Activated B cell treated with CpG ODN at 0.5 μM for 24 hours (primary cell): ENCODE results near the gene ADIPOQ. TPM values are rescaled to one million over a fixed set of nuclear protein-coding genes. Genes with fewer than 3 reads are reported as not detected.

Experiments
- ATAC-seq: fragments of 200-7000 bp; cut with Tn5 transposase; one replicate; pipeline ENCODE4 v1.10.0; 2021; ENCODE audit warnings: low read depth, mild to moderate bottlenecking, moderate library complexity
- CTCF ChIA-PET: fragments of 350-600 bp; sonication (Branson Sonifier 250); formaldehyde crosslinking; loops from one replicate; lab custom pipeline; 2021; ENCODE audit warnings: antibody characterized with exemption; lab: Charles Lee
- POLR2A ChIA-PET: fragments of 350-600 bp; sonication (Branson Sonifier 250); formaldehyde crosslinking; loops from one replicate; lab custom pipeline; 2021; ENCODE audit warnings: antibody characterized with exemption; lab: Charles Lee
- DNase-seq: peaks from one replicate; pipeline ENCODE4 v3.0.0; 2022
- H3K27ac Mint-ChIP-seq: one replicate; pipeline ENCODE4 v1.8.0; 2020; ENCODE audit warnings: mixed read lengths
- H3K27me3 Mint-ChIP-seq: one replicate; pipeline ENCODE4 v1.8.0; 2021; ENCODE audit warnings: mixed read lengths
- H3K36me3 Mint-ChIP-seq: one replicate; pipeline ENCODE4 v1.8.0; 2021; ENCODE audit warnings: low read depth, mixed read lengths
- H3K4me1 Mint-ChIP-seq: one replicate; pipeline ENCODE4 v1.8.0; 2021; ENCODE audit warnings: mixed read lengths
- H3K4me3 Mint-ChIP-seq: one replicate; pipeline ENCODE4 v1.8.0; 2020; ENCODE audit warnings: mild to moderate bottlenecking, mixed read lengths
- H3K9me3 Mint-ChIP-seq: one replicate; pipeline ENCODE4 v1.8.0; 2020; ENCODE audit warnings: mixed read lengths
- CTCF ChIP-seq: fragments of 200-600 bp; IDR thresholded peaks from one replicate; pipeline ENCODE4 v1.8.0; 2022; ENCODE audit warnings: antibody characterized with exemption, mild to moderate bottlenecking
- intact Hi-C: fragments of 100-400 bp; cut with micrococcal nuclease; formaldehyde crosslinking; loops from one replicate; pipeline ENCODE4 v1.15.1; 2024
- total RNA-seq: library from RNA; stranded (reverse); gene quantifications from 2 replicates; pipeline ENCODE4 v1.2.3, GENCODE V29; 2022

Gene ADIPOQ
- total RNA-seq, 1 donor from 2014 or later = not detected

- Mint-ChIP-seq H3K27ac (no peak overlapping the region), H3K36me3 (no peaks in the 10 kb centered on the region), H3K4me1 (peaks cover 22% of the 10 kb centered on the region), H3K4me3 (peak overlapping the region; percentile 71), H3K9me3 (no peaks in the 10 kb centered on the region), H3K27me3 (peaks cover 40% of the 10 kb centered on the region)
- TF ChIP-seq CTCF = no peak
- ChIA-PET POLR2A (interaction anchor here (0.6 to 5.2 kb wide), 11 partner anchors 19 to 889 kb away, joined by 3 to 55 read pairs (median 5); partner anchors contain the start of genes DNAJB11, EIF4A2, RFC4 and TRA2B), CTCF (interaction anchor here (1.6 to 11.1 kb wide), 4 partner anchors 23 to 286 kb away, joined by 4 to 187 read pairs (median 8); partner anchors contain the start of gene AHSG)
- intact Hi-C loops = loop anchor here (2.0 to 10.0 kb wide), 4 partner anchors 44 to 719 kb away; partner anchors contain the start of genes EIF4A2, ETV5 and TBCCD1
- peak; percentile 24 for DNase-seq
- ATAC-seq = no peak
Observed at GRCh38 chr3:186826410-186826975, 16.0 kb upstream of the ADIPOQ start.

- H3K9me3 Mint-ChIP-seq = no peaks in the 10 kb centered on the region
- no peaks in the 10 kb centered on the region for H3K36me3 Mint-ChIP-seq
- CTCF ChIA-PET = interaction anchor here (0.8 to 11.1 kb wide), 8 partner anchors 8 to 312 kb away, joined by 3 to 187 read pairs (median 4); partner anchors contain the start of genes AHSG and RPL39L
- intact Hi-C loops = loop anchor here (1.0 to 10.0 kb wide), 6 partner anchors 21 to 720 kb away; partner anchors contain the start of genes EIF4A2, ETV5, RFC4 and TBCCD1
- DNase-seq (peak; percentile 85), ATAC-seq (peak; percentile 94)
- POLR2A ChIA-PET = interaction anchor here (0.5 to 5.2 kb wide), 14 partner anchors 20 to 257 kb away, joined by 3 to 55 read pairs (median 4); partner anchors contain the start of genes DNAJB11, EIF4A2 and RFC4
- TF ChIP-seq CTCF = no peak
- peak overlapping the region; percentile 71 for H3K4me3 Mint-ChIP-seq
- H3K27me3 Mint-ChIP-seq = peaks cover 47% of the 10 kb centered on the region
- no peak overlapping the region for H3K27ac Mint-ChIP-seq
- H3K4me1 Mint-ChIP-seq = peaks cover 22% of the 10 kb centered on the region
Observed at GRCh38 chr3:186826976-186827857, 15.3 kb upstream of the ADIPOQ start.

GRCh38 chr3:186828340-186828739 is 14.2 kb upstream of the ADIPOQ start:
- Mint-ChIP-seq H3K4me1 (peaks cover 22% of the 10 kb centered on the region), H3K27ac (no peak overlapping the region), H3K36me3 (no peaks in the 10 kb centered on the region), H3K4me3 (no peak overlapping the region), H3K9me3 (no peaks in the 10 kb centered on the region), H3K27me3 (peaks cover 52% of the 10 kb centered on the region)
- no peak for DNase-seq
- intact Hi-C loops = loop anchor here (5.0 to 10.0 kb wide), 3 partner anchors 261 to 721 kb away; partner anchors contain the start of genes ETV5 and TBCCD1
- POLR2A ChIA-PET = interaction anchor here (0.6 to 5.2 kb wide), 3 partner anchors 45 to 257 kb away, joined by 3 to 55 read pairs (median 4); partner anchors contain the start of gene EIF4A2
- TF ChIP-seq CTCF = no peak
- CTCF ChIA-PET = interaction anchor here (0.7 to 11.1 kb wide), 5 partner anchors 21 to 336 kb away, joined by 3 to 187 read pairs (median 3); partner anchors contain the start of genes AHSG and RPL39L
- ATAC-seq = no peak

GRCh38 chr3:186831798-186832197 is 10.7 kb upstream of the ADIPOQ start:
- peaks cover 1% of the 10 kb centered on the region for H3K4me1 Mint-ChIP-seq
- no peak overlapping the region for H3K4me3 Mint-ChIP-seq
- H3K36me3 Mint-ChIP-seq = no peaks in the 10 kb centered on the region
- H3K27ac Mint-ChIP-seq = no peak overlapping the region
- no peaks in the 10 kb centered on the region for H3K9me3 Mint-ChIP-seq
- ChIA-PET POLR2A (no interaction called here), CTCF (no interaction called here)
- ATAC-seq = no peak
- H3K27me3 Mint-ChIP-seq = peaks cover 36% of the 10 kb centered on the region
- no peak for DNase-seq
- intact Hi-C loops = no loop called here
- TF ChIP-seq CTCF = no peak
